Mammary epithelial cell (primary cell): ENCODE results near the gene GRK4.

ENCODE experiments used
- CTCF ChIP-seq, 2 donors: IDR thresholded peaks in 1 of 2; conservative IDR thresholded peaks in 1 of 2; 2 replicates each; pipeline ENCODE4 v1.5.1; 2011 to 2012; ENCODE audit warnings: inconsistent platforms in 2 of 2, low read length in 2 of 2, mild to moderate bottlenecking in 2 of 2, control low read depth in 1 of 2, low read depth in 1 of 2; ENCODE audit not compliant: insufficient read depth in 1 of 2; ENCODE audit errors: extremely low read depth in 1 of 2
- EZH2 ChIP-seq: IDR thresholded peaks from 2 replicates; pipeline ENCODE4 v1.6.1; 2012; ENCODE audit warnings: low read length, inconsistent platforms, borderline replicate concordance

DNA sequence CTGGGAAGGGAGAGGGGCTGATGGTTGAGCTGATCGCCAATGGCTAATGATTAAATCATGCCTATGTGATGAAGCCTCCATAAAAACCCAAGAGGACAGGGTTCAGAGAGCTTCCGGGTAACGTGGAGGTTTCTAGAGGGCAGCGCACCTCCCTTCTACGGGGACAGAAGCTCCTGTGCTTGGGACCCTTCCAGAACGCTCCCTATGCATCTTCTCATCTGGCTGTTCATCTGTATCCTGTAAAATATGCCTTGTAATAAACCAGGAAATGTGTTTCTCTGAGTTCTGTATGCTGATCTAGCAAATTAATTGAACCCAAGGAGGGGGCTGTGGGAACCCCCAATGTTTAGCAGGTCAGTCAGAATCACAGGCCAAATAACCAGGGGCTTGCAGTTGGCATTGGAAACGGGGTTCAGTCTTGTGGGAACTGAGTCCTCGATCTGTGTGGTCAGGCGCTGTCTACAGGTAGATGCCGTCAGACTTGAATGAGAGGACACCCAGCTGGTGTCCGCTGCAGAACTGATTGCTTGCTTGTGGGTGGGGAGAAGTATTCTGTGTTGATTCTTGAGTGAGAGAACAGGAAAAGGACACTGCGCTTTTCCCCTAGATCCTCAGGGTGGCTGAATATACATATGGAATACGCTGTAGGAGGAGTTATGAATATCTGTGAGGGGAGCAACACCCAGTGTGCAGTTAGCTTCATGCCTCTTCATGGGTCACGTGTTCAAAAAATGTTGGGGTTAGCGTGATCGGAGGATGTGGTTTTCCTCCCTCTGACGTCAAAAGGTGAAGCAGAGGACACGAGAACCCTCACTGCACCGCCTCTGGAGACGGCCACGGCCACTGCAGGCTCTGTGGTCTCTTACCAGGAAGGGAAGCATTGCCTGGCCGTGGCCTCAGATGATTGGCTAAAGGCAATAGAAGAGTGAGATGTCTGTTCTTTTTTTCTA lies 81.8 kb downstream of the GRK4 start:
- TF ChIP-seq CTCF (conservative IDR thresholded peaks at IDR 0.05 in 1 of 2, IDR thresholded peaks at IDR 0.05 in 1 of 2; ENCODE audit: extremely low read depth in 1 of 2, insufficient read depth in 1 of 2, low read depth in 1 of 2, low read length in 2 of 2) (no peak), EZH2 (no peak)
